Esophagus squamous epithelium (tissue), 5 donors: ENCODE results near the gene PHRF1. TPM values are rescaled to one million over a fixed set of nuclear protein-coding genes. Genes with fewer than 3 reads are reported as not detected.
A peak's percentile ranks its signal among the peaks of the same experiment; 100 is the strongest.

Source experiments
- DNase-seq: peaks from one replicate; lab custom pipeline; 2025; lab: John Stamatoyannopoulos, UW
- H3K27ac ChIP-seq, 4 donors: fragments of 200-600 bp; sonication (generic); one replicate each; pipeline ENCODE4 v1.5.1; 2016 to 2019; ENCODE audit warnings: mild to moderate bottlenecking in 1 of 4
- H3K27me3 ChIP-seq, 4 donors: fragments of 200-600 bp; sonication (generic); 1 replicate in 3 of 4; 2 replicates in 1 of 4; pipeline versions ENCODE4 v1.5.1 to v1.6.0; 2017 to 2021; ENCODE audit warnings: antibody characterized with exemption in 1 of 4
- H3K36me3 ChIP-seq, 3 donors: fragments of 200-600 bp; sonication (generic); one replicate each; pipeline ENCODE4 v1.5.1; 2016 to 2019
- H3K4me1 ChIP-seq, 3 donors: fragments of 200-600 bp; sonication (generic); one replicate each; pipeline ENCODE4 v1.5.1; 2017 to 2019
- H3K4me3 ChIP-seq, 4 donors: fragments of 200-600 bp; sonication (generic); 1 replicate in 3 of 4; 2 replicates in 1 of 4; pipeline ENCODE4 v1.5.1; 2016 to 2019; ENCODE audit warnings: mild to moderate bottlenecking in 2 of 4, moderate library complexity in 1 of 4
- H3K9me3 ChIP-seq, 3 donors: fragments of 200-600 bp; sonication (generic); one replicate each; pipeline ENCODE4 v1.5.1; 2016 to 2019
- POLR2A ChIP-seq, 4 donors: fragments of 450-650 bp; IDR thresholded peaks; one replicate each; pipeline ENCODE4 v1.6.1; 2017; ENCODE audit warnings: antibody characterized with exemption in 4 of 4, mild to moderate bottlenecking in 4 of 4, moderate library complexity in 3 of 4
- WGBS, 2 donors: methylation state at CpG; one replicate each; pipeline ENCODE4 v1.1.5; 2018; 5-methylcytosine and 5-hydroxymethylcytosine counted together
- intact Hi-C: fragments of 100-400 bp; cut with DNase I; formaldehyde crosslinking; loops from one replicate; pipeline ENCODE4 v1.15.0; 2022
- total RNA-seq, 4 donors: library from RNA; depleted of rRNA; stranded (reverse); fragments of >200 nt; gene quantifications; one replicate each; pipeline ENCODE4 v1.1.0, GENCODE V29; 2016
- TF ChIP-seq, protein P1 (sequence below), 6 experiments: fragments of 450-650 bp in 4 of 6; fragments of 200-600 bp in 2 of 6; sonication (generic) in 2 of 6; IDR thresholded peaks; one replicate each; pipeline ENCODE4 v1.5.1; 2016 to 2019; ENCODE audit warnings: antibody characterized with exemption in 6 of 6, mild to moderate bottlenecking in 4 of 6, moderate library complexity in 4 of 6
- donor health status: DM: yes; HTN: yes; CAD: no.

PHRF1 gene
- total RNA-seq, 4 donors from 2014 or later = 11.7 to 30.6 (median 24.2) TPM

DNA sequence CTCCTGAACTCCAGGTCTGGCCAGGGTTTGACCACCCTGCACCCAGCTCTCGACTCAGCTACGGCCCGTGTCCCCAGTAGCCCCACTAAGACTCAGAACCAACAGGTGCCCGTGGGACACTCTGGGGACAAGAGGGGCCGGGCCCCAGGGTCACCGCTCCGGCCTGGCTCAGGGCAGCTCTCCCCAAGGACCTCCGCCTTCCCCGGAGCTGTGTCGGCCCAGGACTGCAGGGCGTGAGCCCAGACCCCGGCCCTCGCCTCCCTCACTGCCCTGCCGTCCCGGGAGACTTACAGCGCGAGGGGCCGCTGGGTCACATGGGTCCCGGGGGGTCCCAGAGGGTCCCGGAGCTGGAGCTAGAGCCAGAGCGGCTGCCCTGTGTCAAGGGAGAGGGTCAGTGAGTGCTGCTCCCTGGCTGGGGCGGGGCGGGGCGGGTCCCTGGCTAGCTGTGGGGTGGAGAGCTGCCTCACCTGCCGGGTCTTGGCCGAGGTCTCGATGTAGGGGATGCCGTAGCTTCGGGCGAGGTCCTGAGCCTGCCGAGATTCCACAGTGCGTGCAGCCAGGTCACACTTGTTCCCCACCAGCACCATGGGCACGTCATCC is 43.2 kb upstream of the PHRF1 start:
- Histone ChIP-seq H3K4me3 (peak overlapping the region in 1 of 4 donors; percentile 95), H3K4me1 (peaks cover 40 to 58% (median 47%) of the 10 kb centered on the region in 3 donors), H3K27me3 (no peaks in the 10 kb centered on the region), H3K36me3 (peaks cover 18 to 46% (median 26%) of the 10 kb centered on the region in 3 donors), H3K27ac (peak overlapping the region in 3 of 4 donors; percentile 96 to 98 (median 98)), H3K9me3 (no peaks in the 10 kb centered on the region)
- 100% methylated on average over 1 of the region's 33 CpGs; no CpG with 5 or more reads in 1 of the 2 donors for WGBS, 2 donors
- TF ChIP-seq POLR2A (IDR thresholded peaks at IDR 0.05) = no peak
- TF ChIP-seq, protein P1, sequence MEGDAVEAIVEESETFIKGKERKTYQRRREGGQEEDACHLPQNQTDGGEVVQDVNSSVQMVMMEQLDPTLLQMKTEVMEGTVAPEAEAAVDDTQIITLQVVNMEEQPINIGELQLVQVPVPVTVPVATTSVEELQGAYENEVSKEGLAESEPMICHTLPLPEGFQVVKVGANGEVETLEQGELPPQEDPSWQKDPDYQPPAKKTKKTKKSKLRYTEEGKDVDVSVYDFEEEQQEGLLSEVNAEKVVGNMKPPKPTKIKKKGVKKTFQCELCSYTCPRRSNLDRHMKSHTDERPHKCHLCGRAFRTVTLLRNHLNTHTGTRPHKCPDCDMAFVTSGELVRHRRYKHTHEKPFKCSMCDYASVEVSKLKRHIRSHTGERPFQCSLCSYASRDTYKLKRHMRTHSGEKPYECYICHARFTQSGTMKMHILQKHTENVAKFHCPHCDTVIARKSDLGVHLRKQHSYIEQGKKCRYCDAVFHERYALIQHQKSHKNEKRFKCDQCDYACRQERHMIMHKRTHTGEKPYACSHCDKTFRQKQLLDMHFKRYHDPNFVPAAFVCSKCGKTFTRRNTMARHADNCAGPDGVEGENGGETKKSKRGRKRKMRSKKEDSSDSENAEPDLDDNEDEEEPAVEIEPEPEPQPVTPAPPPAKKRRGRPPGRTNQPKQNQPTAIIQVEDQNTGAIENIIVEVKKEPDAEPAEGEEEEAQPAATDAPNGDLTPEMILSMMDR (IDR thresholded peaks at IDR 0.05) = no peak
- intact Hi-C loops = no loop called here
- no peak for DNase-seq

DNA sequence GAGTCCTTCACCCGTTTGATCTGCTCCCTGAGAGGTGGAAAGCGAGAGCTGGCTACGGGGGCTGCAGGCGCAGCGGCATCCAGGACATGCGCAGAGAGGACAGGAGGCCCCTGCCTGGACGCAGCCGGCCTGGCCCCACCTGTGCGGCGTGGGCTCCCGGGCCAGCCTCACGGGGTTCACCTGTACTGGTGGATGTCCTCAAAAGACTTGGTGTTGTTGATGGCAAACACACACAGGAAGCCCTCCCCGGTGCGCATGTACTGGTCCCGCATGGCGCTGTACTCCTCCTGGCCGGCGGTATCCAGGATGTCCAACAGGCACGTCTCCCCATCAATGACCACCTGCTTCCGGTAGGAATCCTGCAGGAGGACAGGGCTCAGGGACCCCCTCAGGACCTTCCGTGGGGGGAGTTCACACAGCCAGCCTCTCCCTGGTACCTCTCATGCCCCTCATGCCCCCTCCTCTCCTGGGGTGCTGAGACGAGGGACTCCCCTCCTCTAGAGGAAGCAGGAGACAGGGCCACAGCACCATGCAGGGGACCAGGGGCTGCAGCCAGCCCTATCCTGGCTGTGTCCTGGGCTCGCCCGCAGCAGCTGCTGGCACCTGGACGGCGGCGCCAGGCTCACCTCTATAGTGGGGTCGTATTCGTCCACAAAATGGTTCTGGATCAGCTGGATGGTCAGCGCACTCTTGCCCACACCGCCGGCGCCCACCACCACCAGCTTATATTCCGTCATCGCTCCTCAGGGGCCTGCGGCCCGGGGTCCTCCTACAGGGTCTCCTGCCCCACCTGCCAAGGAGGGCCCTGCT is 42.5 kb upstream of the PHRF1 start:
- TF ChIP-seq, protein P1 (IDR thresholded peaks at IDR 0.05) = no peak
- no peak for TF ChIP-seq POLR2A (IDR thresholded peaks at IDR 0.05)
- DNase-seq = no peak
- H3K9me3 ChIP-seq = no peaks in the 10 kb centered on the region
- whole genome bisulfite sequencing, 2 donors = 70 to 86% methylated on average over 16 to 22 of the region's 37 CpGs
- no peaks in the 10 kb centered on the region for H3K27me3 ChIP-seq
- peaks cover 40 to 61% (median 47%) of the 10 kb centered on the region in 3 donors for H3K4me1 ChIP-seq
- intact Hi-C loops = no loop called here
- peaks cover 18 to 46% (median 26%) of the 10 kb centered on the region in 3 donors for H3K36me3 ChIP-seq
- H3K4me3 ChIP-seq = peak overlapping the region; percentile 89 to 98 (median 96)
- H3K27ac ChIP-seq = peak overlapping the region in 3 of 4 donors; percentile 96 to 98 (median 98)

DNA sequence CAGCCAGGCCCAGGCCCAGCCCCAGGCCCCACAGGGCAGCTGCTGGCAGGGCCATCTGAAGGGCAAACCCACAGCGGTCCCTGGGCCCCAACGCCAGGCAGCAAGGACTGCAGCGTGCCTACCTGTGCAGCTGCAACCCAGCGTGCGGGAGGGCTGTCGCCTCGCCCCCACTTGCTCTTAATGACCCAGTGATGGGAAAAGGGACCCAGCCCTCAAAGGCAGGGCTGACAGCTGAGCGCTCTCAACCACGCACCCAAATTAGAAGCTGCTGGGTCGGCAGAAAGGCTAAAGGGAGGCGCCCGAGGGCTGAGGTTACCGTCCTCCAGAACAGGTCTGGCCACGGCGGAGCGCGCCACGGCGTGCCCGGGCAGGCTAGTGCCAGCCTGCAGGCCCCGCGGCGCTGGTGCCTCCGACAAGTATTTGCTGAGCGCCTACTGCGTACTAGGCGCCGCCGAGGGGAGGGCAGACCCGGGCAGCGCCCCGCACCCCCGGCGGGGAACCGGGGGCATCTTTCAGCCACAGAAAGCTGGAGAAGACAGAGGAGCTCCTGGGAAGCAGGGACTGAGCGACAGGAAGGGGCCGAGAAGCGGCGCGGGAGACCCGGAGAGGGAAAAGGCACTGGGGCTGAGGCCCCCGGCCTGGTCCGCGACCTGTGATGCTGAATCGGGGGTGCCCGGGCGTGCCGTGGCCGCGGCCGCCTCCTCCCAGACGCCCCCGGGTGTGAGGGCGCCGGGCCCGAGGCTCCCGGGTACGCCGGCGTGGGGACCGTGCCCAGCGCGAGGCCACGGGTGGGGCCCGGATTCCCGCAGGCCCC is 41.7 kb upstream of the PHRF1 start:
- TF ChIP-seq, protein P1 (IDR thresholded peaks at IDR 0.05) = no peak
- peak in 1 of 4 donors; percentile 41 for TF ChIP-seq POLR2A (IDR thresholded peaks at IDR 0.05)

DNA sequence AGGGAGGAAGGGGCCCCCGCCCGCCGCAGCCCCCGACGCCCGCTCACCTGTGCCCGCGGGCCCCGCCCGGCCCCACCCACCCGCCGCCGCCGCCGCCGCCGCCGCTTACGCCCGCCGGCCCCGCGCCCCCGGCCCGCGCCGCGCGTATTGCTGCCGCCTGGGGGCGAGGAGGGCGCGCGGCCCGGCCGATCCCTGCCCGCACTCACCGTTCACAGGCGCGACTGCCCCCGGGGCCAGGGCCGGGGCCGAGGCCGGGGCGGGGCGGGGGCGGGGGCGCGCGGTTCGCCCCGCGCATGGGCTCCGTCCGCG is 41.1 kb upstream of the PHRF1 start:
- intact Hi-C loops = no loop called here
- no peak for DNase-seq
- H3K36me3 ChIP-seq = peaks cover 18 to 41% (median 26%) of the 10 kb centered on the region in 3 donors
- H3K4me1 ChIP-seq = peaks cover 40 to 61% (median 47%) of the 10 kb centered on the region in 3 donors
- TF ChIP-seq, protein P1 (IDR thresholded peaks at IDR 0.05) = no peak
- no peak for TF ChIP-seq POLR2A (IDR thresholded peaks at IDR 0.05)
- peak overlapping the region; percentile 89 to 98 (median 96) for H3K4me3 ChIP-seq
- no peaks in the 10 kb centered on the region for H3K27me3 ChIP-seq
- WGBS, 2 donors = no CpG with 5 or more reads among the region's 56 CpGs
- H3K9me3 ChIP-seq = no peaks in the 10 kb centered on the region
- H3K27ac ChIP-seq = peak overlapping the region; percentile 94 to 98 (median 97)

More for the DNA sequence above, 41.7 kb upstream of the PHRF1 start:
- Histone ChIP-seq H3K36me3 (peaks cover 18 to 46% (median 26%) of the 10 kb centered on the region in 3 donors), H3K4me1 (peaks cover 40 to 61% (median 47%) of the 10 kb centered on the region in 3 donors), H3K27ac (peak overlapping the region; percentile 94 to 98 (median 97)), H3K9me3 (no peaks in the 10 kb centered on the region), H3K27me3 (no peaks in the 10 kb centered on the region), H3K4me3 (peak overlapping the region; percentile 89 to 98 (median 96))
- 1 to 7% methylated on average over 16 to 17 of the region's 66 CpGs for WGBS, 2 donors
- no peak for DNase-seq
- intact Hi-C loops = no loop called here
